Measurements from ENCODE around the gene TMC6. TPM values are rescaled to one million over a fixed set of nuclear protein-coding genes. Genes with fewer than 3 reads are reported as not detected.
"Not testable (repeated sequence)": the region's sequence is repeated elsewhere in the genome, so short reads cannot be mapped to it uniquely, and the experiment has no call there.

Gene TMC6
- total RNA-seq, 4 donors from 2014 or later: 31.6 to 44.8 (median 39.0) TPM

DNA sequence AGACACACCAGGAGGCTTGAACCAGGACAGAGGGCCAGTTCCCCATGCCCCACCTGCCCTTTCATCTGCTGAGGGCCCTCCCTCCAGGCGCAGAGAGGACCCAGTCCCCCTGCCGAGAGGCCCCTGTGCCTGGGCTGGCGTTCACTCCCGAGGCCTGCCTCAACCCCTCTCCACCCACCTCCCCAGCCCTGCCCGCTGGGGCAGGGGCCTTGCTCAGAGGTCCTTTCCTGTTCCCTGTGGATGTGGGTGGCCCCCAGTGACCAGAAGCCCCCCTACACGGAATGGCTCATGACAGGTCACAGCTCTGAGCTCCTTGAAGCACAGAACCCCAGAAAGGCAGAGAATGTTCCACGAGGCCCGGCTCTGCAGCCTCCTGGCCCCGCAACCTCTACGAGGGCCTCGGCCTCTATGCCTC lies 6.7 kb downstream of the TMC6 start:
- intact Hi-C loops (cut with DNase I; ENCODE audit: low total_unique reads): no loop called here
- no peak for TF ChIP-seq POLR2A (IDR thresholded peaks at IDR 0.05)
- TF ChIP-seq, protein P1, sequence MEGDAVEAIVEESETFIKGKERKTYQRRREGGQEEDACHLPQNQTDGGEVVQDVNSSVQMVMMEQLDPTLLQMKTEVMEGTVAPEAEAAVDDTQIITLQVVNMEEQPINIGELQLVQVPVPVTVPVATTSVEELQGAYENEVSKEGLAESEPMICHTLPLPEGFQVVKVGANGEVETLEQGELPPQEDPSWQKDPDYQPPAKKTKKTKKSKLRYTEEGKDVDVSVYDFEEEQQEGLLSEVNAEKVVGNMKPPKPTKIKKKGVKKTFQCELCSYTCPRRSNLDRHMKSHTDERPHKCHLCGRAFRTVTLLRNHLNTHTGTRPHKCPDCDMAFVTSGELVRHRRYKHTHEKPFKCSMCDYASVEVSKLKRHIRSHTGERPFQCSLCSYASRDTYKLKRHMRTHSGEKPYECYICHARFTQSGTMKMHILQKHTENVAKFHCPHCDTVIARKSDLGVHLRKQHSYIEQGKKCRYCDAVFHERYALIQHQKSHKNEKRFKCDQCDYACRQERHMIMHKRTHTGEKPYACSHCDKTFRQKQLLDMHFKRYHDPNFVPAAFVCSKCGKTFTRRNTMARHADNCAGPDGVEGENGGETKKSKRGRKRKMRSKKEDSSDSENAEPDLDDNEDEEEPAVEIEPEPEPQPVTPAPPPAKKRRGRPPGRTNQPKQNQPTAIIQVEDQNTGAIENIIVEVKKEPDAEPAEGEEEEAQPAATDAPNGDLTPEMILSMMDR (IDR thresholded peaks at IDR 0.05): no peak
- DNase-seq (ENCODE audit: low spot score in 2 of 2): no peak
- H3K4me3 ChIP-seq (ENCODE audit: low read depth, poor library complexity, severe bottlenecking): no peak overlapping the region
- WGBS, 2 donors: 78 to 85% methylated on average over 8 to 11 of the region's 11 CpGs

DNA sequence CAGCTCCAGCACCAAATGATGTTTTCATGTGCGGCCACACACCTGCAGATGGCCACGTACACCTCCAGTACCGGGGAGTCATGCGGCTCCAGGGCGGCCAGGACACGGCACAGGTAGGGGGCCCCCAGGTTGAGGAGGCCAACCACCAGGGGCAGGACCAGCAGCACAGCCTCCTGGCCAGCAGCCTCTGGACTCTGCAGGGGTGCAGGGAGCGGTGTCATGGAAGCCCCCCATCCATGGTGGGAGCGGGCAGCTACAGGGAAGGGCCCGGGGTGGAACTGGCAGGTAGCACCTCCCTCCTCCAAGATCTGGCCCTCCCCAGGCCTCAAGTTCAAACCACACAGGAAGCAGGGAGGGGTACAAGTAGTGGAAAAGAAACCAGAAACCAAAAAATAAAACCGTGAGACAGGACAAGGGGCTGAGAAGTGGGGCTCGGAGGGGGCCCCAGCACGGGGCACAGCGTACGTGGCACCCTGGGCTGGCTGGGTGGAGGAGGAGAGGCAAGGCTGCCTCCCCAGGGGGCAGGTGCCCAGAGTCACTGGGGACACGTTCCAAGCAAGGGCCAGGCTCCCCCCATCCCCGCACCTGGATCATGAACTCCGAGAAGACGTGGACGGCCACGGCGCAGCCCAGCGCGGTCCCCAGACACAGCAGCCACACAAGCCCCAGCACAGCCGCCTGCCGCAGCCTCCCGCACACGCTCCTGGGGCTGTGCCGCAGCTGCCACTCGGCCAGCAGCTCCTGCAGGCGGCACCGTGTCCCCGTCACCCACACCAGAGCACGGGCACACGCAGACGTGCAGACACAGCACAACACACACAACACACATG lies 7.4 kb downstream of the TMC6 start:
- no peak for DNase-seq (ENCODE audit: low spot score in 2 of 2)
- 78 to 89% methylated on average over 27 to 35 of the region's 35 CpGs for WGBS, 2 donors
- intact Hi-C loops (cut with DNase I; ENCODE audit: low total_unique reads): no loop called here
- TF ChIP-seq POLR2A (IDR thresholded peaks at IDR 0.05): no peak
- H3K4me3 ChIP-seq (ENCODE audit: low read depth, poor library complexity, severe bottlenecking): no peak overlapping the region

DNA sequence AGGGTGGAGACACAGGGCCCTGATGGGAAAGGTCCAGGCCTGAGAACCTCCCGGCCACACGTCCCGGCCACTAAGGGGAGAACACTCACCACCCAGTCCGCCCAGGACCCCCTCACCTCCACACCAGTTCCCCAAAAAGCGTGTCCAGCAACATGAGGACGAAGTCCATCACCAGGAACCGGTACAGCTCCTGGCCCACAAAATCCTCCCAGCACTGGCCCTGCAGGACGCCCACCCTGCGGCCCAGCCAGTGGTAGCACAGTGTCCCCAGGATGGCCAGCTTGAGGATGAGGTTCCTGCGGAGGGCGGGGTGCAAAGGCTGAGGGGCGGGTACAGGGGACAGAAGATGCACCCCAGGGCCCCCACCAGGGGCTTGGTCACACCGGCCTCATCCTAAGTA lies 8.0 kb downstream of the TMC6 start:
- no peak for TF ChIP-seq POLR2A (IDR thresholded peaks at IDR 0.05)
- TF ChIP-seq, protein P1 (IDR thresholded peaks at IDR 0.05): no peak
- DNase-seq (ENCODE audit: low spot score in 2 of 2): no peak
- intact Hi-C loops (cut with DNase I; ENCODE audit: low total_unique reads): no loop called here
- no peak overlapping the region for H3K4me3 ChIP-seq (ENCODE audit: low read depth, poor library complexity, severe bottlenecking)
- 92 to 94% methylated on average over 13 of the region's 13 CpGs for WGBS, 2 donors

DNA sequence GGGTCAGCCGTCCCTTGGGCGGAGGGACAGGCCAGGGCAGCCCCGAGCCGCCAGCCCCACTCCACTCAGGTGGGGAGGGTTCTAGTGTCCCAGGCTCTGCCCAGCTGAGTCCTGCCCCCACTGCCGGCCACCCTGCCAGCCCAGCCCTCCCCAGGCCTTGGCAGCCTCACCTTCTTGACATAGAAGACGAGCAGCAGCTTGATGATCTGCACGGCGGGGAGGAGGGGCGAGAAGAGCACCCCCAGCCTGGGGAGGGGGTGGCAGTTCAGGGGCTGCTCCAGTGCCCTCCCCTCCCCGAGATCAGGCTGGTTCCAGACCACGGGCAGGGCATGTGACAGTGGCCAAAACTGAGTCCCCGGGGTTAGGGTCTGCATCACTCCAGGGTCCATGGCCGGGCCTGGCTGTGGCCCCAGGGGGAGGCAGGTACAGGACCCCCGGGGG lies 9.7 kb downstream of the TMC6 start:
- no peak for TF ChIP-seq POLR2A (IDR thresholded peaks at IDR 0.05)
- TF ChIP-seq, protein P1 (IDR thresholded peaks at IDR 0.05): no peak
- intact Hi-C loops (cut with DNase I; ENCODE audit: low total_unique reads): no loop called here
- DNase-seq (ENCODE audit: low spot score in 2 of 2): no peak
- WGBS, 2 donors: 83 to 87% methylated on average over 11 to 12 of the region's 14 CpGs
- H3K4me3 ChIP-seq (ENCODE audit: low read depth, poor library complexity, severe bottlenecking): no peak overlapping the region

DNA sequence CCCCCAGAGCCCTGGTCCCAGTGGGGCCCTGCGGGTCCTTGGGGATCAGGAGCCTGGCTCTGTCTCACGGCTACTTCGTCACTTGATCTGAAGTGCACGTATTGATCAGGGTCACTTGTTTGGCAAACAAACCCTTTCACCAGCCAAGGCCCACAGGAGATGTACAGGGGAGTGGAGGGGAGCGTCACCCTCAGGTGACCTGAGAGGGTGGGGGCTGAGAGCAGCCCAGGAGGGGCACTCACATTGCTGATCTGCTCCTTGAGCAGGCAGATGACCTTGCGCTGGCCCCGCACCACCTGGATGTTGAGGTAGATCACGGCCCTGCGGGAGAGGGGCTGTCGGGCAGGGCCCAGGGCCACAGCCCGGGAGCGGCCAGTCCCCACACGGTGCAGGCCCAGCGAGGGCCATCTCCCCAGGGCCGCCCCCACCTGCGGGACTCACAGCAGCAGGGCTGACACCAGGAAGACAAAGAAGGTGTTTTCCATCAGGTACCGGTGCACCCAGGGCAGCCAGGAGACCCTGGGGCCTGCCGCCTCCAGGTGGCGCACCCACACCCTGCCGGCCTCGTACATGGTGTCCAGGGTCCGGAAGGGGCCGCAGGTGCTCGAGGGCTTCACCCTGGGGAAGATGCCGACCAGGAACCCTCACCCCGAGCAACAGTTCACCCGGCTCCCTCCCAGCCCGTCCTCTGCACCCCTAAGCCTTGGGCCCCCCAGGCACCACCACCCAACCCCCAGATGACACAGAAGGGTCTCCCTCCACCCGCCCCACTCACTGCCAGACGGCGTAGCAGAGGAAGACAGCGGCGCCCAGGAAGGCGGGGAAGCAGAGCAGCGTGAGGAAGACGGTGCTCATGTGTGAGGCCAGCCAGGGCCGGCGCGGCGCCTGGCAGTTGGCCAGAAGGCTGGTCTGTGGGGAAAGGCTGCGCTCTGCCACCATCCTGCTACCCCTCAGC lies 11.3 kb downstream of the TMC6 start:
- no peak for TF ChIP-seq POLR2A (IDR thresholded peaks at IDR 0.05)
- TF ChIP-seq, protein P1 (IDR thresholded peaks at IDR 0.05): no peak
- DNase-seq (ENCODE audit: low spot score in 2 of 2): no peak
- intact Hi-C loops (cut with DNase I; ENCODE audit: low total_unique reads): no loop called here
- H3K4me3 ChIP-seq (ENCODE audit: low read depth, poor library complexity, severe bottlenecking): no peak overlapping the region
- 38 to 53% methylated on average over 26 to 27 of the region's 41 CpGs for WGBS, 2 donors

DNA sequence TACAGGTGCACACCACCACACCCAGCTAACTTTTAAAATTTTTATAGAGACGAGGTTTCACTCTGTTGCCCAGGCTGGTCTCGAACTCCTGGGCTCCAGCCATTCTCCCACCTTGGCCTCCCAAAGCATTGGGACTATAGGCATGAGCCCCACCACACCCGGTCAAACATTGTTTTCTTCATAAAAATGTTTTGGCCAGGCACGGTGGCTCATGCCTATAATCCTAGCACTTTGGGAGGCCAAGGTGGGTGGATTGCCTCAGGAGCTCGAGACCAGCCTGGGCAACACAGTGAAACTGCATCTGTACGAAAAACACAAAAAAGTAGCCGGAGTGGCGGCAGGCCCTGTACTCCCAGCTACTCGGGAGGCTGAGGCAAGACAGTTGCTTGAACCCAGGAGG lies 12.1 kb downstream of the TMC6 start:
- DNase-seq (ENCODE audit: low spot score in 2 of 2): no peak
- TF ChIP-seq, protein P1 (IDR thresholded peaks at IDR 0.05): no peak
- no peak for TF ChIP-seq POLR2A (IDR thresholded peaks at IDR 0.05)
- intact Hi-C loops (cut with DNase I; ENCODE audit: low total_unique reads): no loop called here
- no peak overlapping the region for H3K4me3 ChIP-seq (ENCODE audit: low read depth, poor library complexity, severe bottlenecking)
- WGBS, 2 donors: 92 to 94% methylated on average over 9 of the region's 9 CpGs

DNA sequence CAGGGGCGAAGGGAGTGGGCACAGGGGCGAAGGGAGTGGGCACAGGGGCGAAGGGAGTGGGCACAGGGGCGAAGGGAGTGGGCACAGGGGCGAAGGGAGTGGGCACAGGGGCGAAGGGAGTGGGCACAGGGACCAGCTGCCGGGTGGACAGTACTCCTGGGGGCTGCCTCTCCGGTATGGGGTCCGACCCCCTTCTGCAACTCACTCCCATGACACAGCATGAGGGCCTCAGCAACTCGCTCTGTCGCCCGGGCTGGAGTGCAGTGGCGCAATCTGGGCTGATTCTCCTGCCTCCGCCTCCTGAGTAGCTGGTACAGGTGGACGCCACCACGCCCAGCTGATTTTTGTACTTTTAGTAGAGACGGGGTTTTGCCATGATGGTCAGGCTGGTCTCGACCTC lies 12.8 kb downstream of the TMC6 start:
- intact Hi-C loops (cut with DNase I; ENCODE audit: low total_unique reads); DNase-seq (ENCODE audit: low spot score in 2 of 2); H3K4me3 ChIP-seq (ENCODE audit: low read depth, poor library complexity, severe bottlenecking): not testable (repeated sequence)
- WGBS, 2 donors: 89 to 91% methylated on average over 14 to 15 of the region's 18 CpGs

Measured in lower leg skin (tissue), 4 donors.